ENCODE results near the gene PURB. TPM values are rescaled to one million over a fixed set of nuclear protein-coding genes. Genes with fewer than 3 reads are reported as not detected.

Gene PURB
- total RNA-seq, 1 experiment from 2014 or later, result 25.2 TPM

DNA sequence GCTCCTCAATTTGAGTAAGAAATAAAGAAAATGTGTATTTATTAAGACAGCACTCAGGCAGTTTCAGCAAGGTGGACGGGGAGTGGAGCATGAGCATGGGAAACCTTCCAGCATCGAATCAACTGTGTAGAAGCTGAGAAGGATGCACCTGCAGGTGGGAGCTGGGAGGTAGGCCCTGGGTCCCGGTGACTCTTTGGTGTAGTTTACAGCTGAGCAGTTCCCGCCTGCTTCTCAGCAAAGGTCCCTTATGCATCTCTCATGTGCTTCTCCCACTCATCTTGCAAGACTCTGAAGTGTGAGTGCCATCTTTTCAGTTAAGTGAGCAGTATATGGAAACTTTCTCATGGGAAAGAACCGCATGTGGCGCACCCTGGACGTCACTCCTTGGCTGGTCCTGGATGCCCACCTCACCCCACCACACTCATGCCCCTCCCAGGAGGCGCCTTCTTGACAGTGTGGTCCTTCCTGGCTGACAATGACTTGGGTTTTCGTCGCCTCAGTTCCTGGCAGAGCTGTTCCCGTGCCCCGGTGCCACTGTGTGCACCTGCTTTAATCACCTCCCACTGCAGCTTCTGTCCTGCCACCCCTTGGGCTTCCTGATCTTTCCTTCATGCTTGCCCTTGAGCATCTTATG is 19.8 kb upstream of the PURB start:
- H3K4me3 ChIP-seq (ENCODE audit: low read depth in 2 of 2, low read length in 2 of 2), result no peak overlapping the region
- H3K27ac ChIP-seq (ENCODE audit: low read length), result no peak overlapping the region
- POLR2A ChIA-PET, result no interaction called here
- H3K27me3 ChIP-seq (ENCODE audit: control insufficient read depth, insufficient read depth, low read length), result no peaks in the 10 kb centered on the region
- CTCF ChIA-PET, result no interaction called here
- DNase-seq (ENCODE audit: low read depth, low spot score) (no peak), ATAC-seq (peak; percentile 64; the same call in 1 of the 2 replicates)
- BruUV-seq (replicated peaks), result no TSS peak
- intact Hi-C loops (cut with micrococcal nuclease; ENCODE audit: unreplicated experiment) (no loop called here), in situ Hi-C loops (cut with HindIII; ENCODE audit: low pct_unique_long_range_greater_than_20kb, low sequenced_read_pairs) (no loop called here)
- H3K4me1 ChIP-seq (ENCODE audit: control insufficient read depth, insufficient read depth, low read length), result no peaks in the 10 kb centered on the region
- no peaks in the 10 kb centered on the region for H3K9me3 ChIP-seq (ENCODE audit: control insufficient read depth, insufficient read depth, low read depth, low read length)
- TF ChIP-seq, protein P1, sequence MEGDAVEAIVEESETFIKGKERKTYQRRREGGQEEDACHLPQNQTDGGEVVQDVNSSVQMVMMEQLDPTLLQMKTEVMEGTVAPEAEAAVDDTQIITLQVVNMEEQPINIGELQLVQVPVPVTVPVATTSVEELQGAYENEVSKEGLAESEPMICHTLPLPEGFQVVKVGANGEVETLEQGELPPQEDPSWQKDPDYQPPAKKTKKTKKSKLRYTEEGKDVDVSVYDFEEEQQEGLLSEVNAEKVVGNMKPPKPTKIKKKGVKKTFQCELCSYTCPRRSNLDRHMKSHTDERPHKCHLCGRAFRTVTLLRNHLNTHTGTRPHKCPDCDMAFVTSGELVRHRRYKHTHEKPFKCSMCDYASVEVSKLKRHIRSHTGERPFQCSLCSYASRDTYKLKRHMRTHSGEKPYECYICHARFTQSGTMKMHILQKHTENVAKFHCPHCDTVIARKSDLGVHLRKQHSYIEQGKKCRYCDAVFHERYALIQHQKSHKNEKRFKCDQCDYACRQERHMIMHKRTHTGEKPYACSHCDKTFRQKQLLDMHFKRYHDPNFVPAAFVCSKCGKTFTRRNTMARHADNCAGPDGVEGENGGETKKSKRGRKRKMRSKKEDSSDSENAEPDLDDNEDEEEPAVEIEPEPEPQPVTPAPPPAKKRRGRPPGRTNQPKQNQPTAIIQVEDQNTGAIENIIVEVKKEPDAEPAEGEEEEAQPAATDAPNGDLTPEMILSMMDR (IDR thresholded peaks at IDR 0.05), result no peak
- TF ChIP-seq SIN3A (IDR thresholded peaks at IDR 0.05; ENCODE audit: borderline replicate concordance, insufficient read depth, low read depth, low read length), result no peak
- no peak for TF ChIP-seq POLR2AphosphoS5 (IDR thresholded peaks at IDR 0.05; ENCODE audit: low read depth, low read length)
- TF ChIP-seq TCF7L2 (IDR thresholded peaks at IDR 0.05; ENCODE audit: low read depth, low read length), result no peak
- TF ChIP-seq, protein P2, sequence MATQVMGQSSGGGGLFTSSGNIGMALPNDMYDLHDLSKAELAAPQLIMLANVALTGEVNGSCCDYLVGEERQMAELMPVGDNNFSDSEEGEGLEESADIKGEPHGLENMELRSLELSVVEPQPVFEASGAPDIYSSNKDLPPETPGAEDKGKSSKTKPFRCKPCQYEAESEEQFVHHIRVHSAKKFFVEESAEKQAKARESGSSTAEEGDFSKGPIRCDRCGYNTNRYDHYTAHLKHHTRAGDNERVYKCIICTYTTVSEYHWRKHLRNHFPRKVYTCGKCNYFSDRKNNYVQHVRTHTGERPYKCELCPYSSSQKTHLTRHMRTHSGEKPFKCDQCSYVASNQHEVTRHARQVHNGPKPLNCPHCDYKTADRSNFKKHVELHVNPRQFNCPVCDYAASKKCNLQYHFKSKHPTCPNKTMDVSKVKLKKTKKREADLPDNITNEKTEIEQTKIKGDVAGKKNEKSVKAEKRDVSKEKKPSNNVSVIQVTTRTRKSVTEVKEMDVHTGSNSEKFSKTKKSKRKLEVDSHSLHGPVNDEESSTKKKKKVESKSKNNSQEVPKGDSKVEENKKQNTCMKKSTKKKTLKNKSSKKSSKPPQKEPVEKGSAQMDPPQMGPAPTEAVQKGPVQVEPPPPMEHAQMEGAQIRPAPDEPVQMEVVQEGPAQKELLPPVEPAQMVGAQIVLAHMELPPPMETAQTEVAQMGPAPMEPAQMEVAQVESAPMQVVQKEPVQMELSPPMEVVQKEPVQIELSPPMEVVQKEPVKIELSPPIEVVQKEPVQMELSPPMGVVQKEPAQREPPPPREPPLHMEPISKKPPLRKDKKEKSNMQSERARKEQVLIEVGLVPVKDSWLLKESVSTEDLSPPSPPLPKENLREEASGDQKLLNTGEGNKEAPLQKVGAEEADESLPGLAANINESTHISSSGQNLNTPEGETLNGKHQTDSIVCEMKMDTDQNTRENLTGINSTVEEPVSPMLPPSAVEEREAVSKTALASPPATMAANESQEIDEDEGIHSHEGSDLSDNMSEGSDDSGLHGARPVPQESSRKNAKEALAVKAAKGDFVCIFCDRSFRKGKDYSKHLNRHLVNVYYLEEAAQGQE (IDR thresholded peaks at IDR 0.05; ENCODE audit: insufficient read depth in 1 of 2, low read depth in 2 of 2, low read length in 1 of 2), result no peak
- no peaks in the 10 kb centered on the region for H3K36me3 ChIP-seq (ENCODE audit: control insufficient read depth, insufficient read depth, low read length)

DNA sequence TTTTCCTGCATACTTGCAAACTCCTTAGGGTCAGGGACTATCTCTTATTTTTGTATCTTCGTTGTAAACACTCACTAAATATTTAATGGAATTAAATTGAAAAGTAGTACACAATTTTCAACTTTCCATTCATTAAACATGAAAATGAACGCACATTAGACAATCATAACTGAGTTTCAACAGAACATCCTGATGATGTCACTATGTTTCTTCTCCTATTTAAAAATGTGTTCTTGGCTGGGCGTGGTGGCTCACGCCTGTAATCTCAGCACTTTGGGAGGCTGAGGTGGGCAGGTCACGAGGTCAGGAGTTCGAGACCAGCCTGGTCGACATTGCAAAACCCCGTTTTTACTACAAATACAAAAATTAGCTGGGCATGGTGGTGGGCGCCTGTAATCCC is 14.1 kb upstream of the PURB start:
- BruUV-seq (replicated peaks), result no TSS peak
- Histone ChIP-seq H3K9me3 (ENCODE audit: control insufficient read depth, insufficient read depth, low read depth, low read length) (no peaks in the 10 kb centered on the region), H3K36me3 (ENCODE audit: control insufficient read depth, insufficient read depth, low read length) (no peaks in the 10 kb centered on the region), H3K27me3 (ENCODE audit: control insufficient read depth, insufficient read depth, low read length) (no peaks in the 10 kb centered on the region), H3K4me1 (ENCODE audit: control insufficient read depth, insufficient read depth, low read length) (no peaks in the 10 kb centered on the region), H3K4me3 (ENCODE audit: low read depth in 2 of 2, low read length in 2 of 2) (no peak overlapping the region), H3K27ac (ENCODE audit: low read length) (no peak overlapping the region)
- DNase-seq (ENCODE audit: low read depth, low spot score) (no peak), ATAC-seq (no peak)
- CTCF ChIA-PET, result no interaction called here
- POLR2A ChIA-PET, result no interaction called here
- in situ Hi-C loops (cut with HindIII; ENCODE audit: low pct_unique_long_range_greater_than_20kb, low sequenced_read_pairs) (no loop called here), intact Hi-C loops (cut with micrococcal nuclease; ENCODE audit: unreplicated experiment) (no loop called here)
- no peak for TF ChIP-seq POLR2AphosphoS5 (IDR thresholded peaks at IDR 0.05; ENCODE audit: low read depth, low read length)
- TF ChIP-seq, protein P2 (IDR thresholded peaks at IDR 0.05; ENCODE audit: insufficient read depth in 1 of 2, low read depth in 2 of 2, low read length in 1 of 2), result no peak
- no peak for TF ChIP-seq TCF7L2 (IDR thresholded peaks at IDR 0.05; ENCODE audit: low read depth, low read length)
- no peak for TF ChIP-seq SIN3A (IDR thresholded peaks at IDR 0.05; ENCODE audit: borderline replicate concordance, insufficient read depth, low read depth, low read length)
